ENCODE data around the gene XXYLT1. TPM values are rescaled to one million over a fixed set of nuclear protein-coding genes. Genes with fewer than 3 reads are reported as not detected.

The XXYLT1 gene
- total RNA-seq, 1 experiment from 2014 or later = 23.4 TPM

DNA sequence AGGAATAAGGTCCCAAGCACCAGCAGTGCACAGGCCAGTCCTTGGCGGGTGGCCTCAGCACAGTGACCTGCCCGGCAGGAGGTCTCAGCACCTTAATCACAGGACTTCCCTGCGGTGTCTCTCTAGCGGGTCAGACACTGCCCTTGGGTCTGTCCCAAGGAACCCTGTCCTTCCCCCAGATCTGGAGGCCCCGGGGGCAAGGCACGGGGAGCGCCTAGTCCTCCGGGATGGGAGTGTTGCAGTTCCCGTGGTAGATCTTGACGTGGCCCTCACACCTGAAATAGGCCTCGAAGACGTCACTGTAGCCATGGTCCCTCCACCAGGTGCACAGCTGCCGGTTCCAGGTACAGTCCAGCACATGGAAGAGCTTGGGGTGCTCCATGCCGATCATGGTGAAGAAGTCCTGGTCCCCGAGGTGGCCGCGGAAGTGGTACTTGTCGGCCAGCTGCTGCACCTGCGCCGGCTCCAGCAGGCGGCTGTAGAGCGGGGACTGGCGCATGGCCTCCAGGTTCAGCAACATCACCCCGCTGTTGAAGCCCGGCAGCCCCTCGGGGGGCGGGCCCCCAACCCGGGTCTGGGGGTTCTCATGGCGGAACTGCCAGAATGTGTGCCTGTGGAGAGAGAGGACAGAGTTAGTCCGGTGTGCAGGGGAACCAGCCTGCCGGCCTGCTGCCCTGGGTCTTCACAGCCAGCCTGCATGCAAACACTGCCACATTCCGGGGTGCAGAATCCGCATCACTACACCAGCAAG is 201.3 kb downstream of the XXYLT1 start:
- Mint-ChIP-seq H3K9me3 (no peaks in the 10 kb centered on the region), H3K4me3 (no peak overlapping the region), H3K27me3 (ENCODE audit: low read depth) (no peaks in the 10 kb centered on the region), H3K27ac (no peak overlapping the region), H3K36me3 (peaks cover 14% of the 10 kb centered on the region), H3K4me1 (no peaks in the 10 kb centered on the region)
- DNase-seq (ENCODE audit: low spot score) (no peak), ATAC-seq (no peak)
- ChIA-PET POLR2A (interaction anchor here (1.5 kb wide), 1 partner anchor 15 kb away, joined by 3 read pairs; no protein-coding TSS in a partner anchor), CTCF (no interaction called here)
- TF ChIP-seq, protein P1, sequence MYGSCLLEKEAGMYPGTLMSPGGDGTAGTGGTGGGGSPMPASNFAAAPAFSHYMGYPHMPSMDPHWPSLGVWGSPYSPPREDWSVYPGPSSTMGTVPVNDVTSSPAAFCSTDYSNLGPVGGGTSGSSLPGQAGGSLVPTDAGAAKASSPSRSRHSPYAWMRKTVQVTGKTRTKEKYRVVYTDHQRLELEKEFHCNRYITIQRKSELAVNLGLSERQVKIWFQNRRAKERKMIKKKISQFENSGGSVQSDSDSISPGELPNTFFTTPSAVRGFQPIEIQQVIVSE (CRISPR knock-in tag; IDR thresholded peaks at IDR 0.05; ENCODE audit: borderline replicate concordance) = no peak
- TF ChIP-seq FOXJ3 (CRISPR knock-in tag; IDR thresholded peaks at IDR 0.05; ENCODE audit: borderline replicate concordance) = no peak
- TF ChIP-seq ZNF671 (CRISPR knock-in tag; IDR thresholded peaks at IDR 0.05) = no peak
- no peak for TF ChIP-seq EMX1 (CRISPR knock-in tag; IDR thresholded peaks at IDR 0.05)
- TF ChIP-seq, protein P2, sequence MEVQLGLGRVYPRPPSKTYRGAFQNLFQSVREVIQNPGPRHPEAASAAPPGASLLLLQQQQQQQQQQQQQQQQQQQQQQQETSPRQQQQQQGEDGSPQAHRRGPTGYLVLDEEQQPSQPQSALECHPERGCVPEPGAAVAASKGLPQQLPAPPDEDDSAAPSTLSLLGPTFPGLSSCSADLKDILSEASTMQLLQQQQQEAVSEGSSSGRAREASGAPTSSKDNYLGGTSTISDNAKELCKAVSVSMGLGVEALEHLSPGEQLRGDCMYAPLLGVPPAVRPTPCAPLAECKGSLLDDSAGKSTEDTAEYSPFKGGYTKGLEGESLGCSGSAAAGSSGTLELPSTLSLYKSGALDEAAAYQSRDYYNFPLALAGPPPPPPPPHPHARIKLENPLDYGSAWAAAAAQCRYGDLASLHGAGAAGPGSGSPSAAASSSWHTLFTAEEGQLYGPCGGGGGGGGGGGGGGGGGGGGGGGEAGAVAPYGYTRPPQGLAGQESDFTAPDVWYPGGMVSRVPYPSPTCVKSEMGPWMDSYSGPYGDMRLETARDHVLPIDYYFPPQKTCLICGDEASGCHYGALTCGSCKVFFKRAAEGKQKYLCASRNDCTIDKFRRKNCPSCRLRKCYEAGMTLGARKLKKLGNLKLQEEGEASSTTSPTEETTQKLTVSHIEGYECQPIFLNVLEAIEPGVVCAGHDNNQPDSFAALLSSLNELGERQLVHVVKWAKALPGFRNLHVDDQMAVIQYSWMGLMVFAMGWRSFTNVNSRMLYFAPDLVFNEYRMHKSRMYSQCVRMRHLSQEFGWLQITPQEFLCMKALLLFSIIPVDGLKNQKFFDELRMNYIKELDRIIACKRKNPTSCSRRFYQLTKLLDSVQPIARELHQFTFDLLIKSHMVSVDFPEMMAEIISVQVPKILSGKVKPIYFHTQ (CRISPR knock-in tag; IDR thresholded peaks at IDR 0.05) = no peak
- TF ChIP-seq, protein P3, sequence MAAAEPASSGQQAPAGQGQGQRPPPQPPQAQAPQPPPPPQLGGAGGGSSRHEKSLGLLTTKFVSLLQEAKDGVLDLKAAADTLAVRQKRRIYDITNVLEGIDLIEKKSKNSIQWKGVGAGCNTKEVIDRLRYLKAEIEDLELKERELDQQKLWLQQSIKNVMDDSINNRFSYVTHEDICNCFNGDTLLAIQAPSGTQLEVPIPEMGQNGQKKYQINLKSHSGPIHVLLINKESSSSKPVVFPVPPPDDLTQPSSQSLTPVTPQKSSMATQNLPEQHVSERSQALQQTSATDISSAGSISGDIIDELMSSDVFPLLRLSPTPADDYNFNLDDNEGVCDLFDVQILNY (CRISPR knock-in tag; IDR thresholded peaks at IDR 0.05) = no peak
- TF ChIP-seq, protein P4, sequence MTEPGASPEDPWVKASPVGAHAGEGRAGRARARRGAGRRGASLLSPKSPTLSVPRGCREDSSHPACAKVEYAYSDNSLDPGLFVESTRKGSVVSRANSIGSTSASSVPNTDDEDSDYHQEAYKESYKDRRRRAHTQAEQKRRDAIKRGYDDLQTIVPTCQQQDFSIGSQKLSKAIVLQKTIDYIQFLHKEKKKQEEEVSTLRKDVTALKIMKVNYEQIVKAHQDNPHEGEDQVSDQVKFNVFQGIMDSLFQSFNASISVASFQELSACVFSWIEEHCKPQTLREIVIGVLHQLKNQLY (CRISPR knock-in tag; IDR thresholded peaks at IDR 0.05) = no peak
- TF ChIP-seq, protein P5, sequence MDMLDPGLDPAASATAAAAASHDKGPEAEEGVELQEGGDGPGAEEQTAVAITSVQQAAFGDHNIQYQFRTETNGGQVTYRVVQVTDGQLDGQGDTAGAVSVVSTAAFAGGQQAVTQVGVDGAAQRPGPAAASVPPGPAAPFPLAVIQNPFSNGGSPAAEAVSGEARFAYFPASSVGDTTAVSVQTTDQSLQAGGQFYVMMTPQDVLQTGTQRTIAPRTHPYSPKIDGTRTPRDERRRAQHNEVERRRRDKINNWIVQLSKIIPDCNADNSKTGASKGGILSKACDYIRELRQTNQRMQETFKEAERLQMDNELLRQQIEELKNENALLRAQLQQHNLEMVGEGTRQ (CRISPR knock-in tag; IDR thresholded peaks at IDR 0.05) = no peak
- TF ChIP-seq JAZF1 (CRISPR knock-in tag; IDR thresholded peaks at IDR 0.05) = no peak
- TF ChIP-seq ETV6 (CRISPR knock-in tag; IDR thresholded peaks at IDR 0.05) = no peak
- no peak for TF ChIP-seq ZNF263 (CRISPR knock-in tag; IDR thresholded peaks at IDR 0.05; ENCODE audit: low read depth)
- TF ChIP-seq GRHL2 (CRISPR knock-in tag; IDR thresholded peaks at IDR 0.05; ENCODE audit: insufficient replicate concordance, severe bottlenecking) = no peak
- TF ChIP-seq, protein P6, sequence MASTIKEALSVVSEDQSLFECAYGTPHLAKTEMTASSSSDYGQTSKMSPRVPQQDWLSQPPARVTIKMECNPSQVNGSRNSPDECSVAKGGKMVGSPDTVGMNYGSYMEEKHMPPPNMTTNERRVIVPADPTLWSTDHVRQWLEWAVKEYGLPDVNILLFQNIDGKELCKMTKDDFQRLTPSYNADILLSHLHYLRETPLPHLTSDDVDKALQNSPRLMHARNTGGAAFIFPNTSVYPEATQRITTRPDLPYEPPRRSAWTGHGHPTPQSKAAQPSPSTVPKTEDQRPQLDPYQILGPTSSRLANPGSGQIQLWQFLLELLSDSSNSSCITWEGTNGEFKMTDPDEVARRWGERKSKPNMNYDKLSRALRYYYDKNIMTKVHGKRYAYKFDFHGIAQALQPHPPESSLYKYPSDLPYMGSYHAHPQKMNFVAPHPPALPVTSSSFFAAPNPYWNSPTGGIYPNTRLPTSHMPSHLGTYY (CRISPR knock-in tag; IDR thresholded peaks at IDR 0.05) = no peak
- TF ChIP-seq, protein P7, sequence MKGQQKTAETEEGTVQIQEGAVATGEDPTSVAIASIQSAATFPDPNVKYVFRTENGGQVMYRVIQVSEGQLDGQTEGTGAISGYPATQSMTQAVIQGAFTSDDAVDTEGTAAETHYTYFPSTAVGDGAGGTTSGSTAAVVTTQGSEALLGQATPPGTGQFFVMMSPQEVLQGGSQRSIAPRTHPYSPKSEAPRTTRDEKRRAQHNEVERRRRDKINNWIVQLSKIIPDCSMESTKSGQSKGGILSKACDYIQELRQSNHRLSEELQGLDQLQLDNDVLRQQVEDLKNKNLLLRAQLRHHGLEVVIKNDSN (CRISPR knock-in tag; IDR thresholded peaks at IDR 0.05) = no peak
- no peak for TF ChIP-seq PRRX2 (CRISPR knock-in tag; IDR thresholded peaks at IDR 0.05)
- TF ChIP-seq, protein P8, sequence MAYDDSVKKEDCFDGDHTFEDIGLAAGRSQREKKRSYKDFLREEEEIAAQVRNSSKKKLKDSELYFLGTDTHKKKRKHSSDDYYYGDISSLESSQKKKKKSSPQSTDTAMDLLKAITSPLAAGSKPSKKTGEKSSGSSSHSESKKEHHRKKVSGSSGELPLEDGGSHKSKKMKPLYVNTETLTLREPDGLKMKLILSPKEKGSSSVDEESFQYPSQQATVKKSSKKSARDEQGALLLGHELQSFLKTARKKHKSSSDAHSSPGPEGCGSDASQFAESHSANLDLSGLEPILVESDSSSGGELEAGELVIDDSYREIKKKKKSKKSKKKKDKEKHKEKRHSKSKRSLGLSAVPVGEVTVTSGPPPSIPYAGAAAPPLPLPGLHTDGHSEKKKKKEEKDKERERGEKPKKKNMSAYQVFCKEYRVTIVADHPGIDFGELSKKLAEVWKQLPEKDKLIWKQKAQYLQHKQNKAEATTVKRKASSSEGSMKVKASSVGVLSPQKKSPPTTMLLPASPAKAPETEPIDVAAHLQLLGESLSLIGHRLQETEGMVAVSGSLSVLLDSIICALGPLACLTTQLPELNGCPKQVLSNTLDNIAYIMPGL (CRISPR knock-in tag; IDR thresholded peaks at IDR 0.05) = no peak
- TF ChIP-seq TCF7 (CRISPR knock-in tag; IDR thresholded peaks at IDR 0.05; ENCODE audit: low read depth) = no peak

Data from WTC11 (cell line).